ENCODE data around the gene ISLR2.
"Not testable (repeated sequence)": the region's sequence is repeated elsewhere in the genome, so short reads cannot be mapped to it uniquely, and the experiment has no call there.

ISLR2 gene

GRCh38 chr15:74155766-74156417 is 25.5 kb downstream of the ISLR2 start:
- DNase-seq = no peak

DNA sequence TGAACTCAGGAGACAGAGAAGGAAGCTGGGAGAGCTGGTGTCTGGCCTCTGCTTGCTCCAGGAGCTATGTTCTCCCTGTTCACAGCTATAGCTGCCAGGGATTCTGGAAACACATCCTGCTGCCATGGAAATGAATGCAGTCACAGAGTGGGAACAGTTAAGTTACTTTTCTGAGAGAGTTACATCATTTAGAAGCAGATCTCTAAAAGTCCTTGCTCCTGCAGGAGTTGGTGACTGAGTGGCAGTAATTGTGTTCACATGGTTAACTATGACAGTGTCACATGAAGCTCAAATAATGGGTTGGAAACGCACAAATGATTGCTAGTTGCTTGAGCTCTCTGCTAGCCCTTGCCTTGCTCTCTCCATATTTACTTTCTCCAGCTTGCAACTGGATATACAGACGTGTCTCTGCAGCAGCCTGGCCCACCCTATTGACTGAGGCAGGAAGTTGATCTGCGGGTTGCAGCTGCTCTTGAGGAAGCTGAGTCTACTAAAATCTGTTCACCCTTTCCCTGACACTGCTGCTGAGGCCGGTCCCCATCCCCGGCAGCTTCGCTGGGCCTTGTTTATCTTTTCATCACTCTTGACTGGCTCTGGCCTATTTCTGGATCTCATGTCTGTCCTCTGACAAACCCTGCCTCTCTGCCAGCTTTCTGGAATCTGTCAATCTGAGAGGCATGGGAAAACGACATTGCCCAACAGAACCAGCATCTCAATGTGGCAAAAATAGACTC is 26.5 kb downstream of the ISLR2 start:
- DNase-seq = peak in 4 of 56 donors; percentile 26 to 57 (median 38)

GRCh38 chr15:74157868-74158827 is 27.8 kb downstream of the ISLR2 start:
- DNase-seq = no peak

GRCh38 chr15:74158855-74159650 is 28.7 kb downstream of the ISLR2 start:
- DNase-seq = no peak

DNA sequence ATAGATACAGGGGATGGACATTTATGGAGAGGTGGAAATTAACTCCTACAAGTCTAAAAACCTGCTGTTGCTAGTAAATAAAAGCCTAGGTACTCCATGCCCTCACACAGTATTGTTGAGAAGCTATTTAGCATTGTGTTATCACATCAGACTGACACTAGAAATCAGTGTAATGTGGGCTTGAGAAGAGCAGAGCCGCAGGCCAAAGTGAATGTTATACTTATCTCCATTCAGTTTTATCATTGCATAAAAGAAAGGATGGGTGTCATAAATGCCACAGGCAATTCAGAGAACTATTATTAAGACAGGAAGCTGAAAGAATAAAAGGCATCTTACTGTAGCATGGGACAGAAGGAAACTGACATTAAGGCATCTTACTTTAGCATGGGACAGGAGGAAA is 29.4 kb downstream of the ISLR2 start:
- no peak for DNase-seq

- not testable (repeated sequence) for DNase-seq
Measured at GRCh38 chr15:74160390-74160789, 30.0 kb downstream of the ISLR2 start.

DNA sequence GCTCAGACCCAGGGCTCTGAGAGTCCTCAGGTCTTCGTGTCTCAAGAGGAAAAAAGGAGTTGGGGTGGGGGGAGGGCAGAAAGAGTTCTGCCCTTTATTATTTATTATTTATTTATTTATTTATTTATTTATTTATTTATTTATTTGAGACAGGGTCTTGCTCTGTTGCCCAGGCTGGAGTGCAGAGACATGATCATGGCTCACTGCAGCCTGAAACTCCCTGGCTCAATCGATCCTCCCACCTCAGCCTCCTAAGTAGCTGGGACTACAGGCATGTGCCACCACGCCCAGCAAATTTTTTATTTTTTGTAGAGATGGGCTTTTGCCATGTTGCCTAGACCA is 31.8 kb downstream of the ISLR2 start:
- DNase-seq = not testable (repeated sequence)

DNA sequence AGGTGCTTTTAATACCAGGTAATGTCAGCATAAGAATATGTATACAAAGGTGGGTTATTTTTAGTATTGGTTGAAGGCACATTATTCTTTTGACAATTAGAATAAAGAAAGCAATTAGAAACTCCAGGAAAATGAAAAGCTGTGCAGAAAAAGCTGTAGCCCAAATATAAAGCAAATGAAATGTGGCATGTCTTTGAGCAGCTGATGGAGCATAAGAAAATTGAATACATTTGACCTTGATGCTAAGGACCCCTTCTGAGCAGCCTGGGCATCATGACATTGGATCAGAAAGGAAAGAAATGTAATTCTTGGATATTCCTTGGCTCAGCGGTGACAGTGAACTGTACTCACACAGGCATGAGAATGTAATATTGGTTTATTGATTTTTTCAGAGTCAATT is 35.1 kb downstream of the ISLR2 start:
- no peak for DNase-seq

GRCh38 chr15:74167891-74168331 is 37.5 kb downstream of the ISLR2 start:
- DNase-seq = no peak

GRCh38 chr15:74168711-74169126 is 38.3 kb downstream of the ISLR2 start:
- no peak for DNase-seq

DNA sequence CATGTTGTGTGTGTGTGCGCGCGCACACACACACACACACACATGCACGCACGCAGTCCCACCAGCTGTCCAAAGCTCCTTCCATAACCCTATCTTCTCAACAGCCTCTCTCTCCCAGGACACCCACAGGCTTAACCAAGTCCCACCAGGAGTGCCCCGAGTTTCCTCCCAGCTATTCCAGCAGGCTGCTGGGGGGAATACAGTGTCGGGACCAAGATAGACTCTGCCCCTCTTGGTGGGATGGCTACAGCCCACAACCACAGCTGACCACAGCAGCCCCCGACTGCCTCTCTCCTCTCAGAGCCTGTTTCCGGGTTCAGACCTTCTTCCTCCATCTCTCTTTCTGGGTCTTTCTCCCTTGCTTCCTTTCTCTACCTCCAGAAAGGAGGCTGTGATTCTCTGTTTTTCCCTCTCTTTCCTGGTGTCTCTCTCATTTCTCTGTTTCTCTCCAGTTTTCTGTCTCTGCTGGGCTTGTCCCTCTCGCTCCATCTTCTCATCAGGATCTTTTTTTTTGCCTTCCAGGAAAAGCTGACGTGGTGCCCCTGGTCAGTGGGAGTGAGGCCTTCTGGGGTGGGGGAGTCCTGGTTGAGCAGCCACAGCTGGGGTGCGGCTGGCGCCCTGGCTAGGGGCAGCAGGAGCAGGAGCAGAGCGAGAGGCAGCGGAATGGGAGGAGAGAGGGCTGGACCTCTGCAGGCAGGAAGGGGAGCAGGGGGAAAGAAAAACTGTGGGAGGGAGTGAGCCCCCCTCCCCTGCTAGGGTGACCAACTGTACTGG is 39.9 kb downstream of the ISLR2 start:
- no peak for DNase-seq

DNA sequence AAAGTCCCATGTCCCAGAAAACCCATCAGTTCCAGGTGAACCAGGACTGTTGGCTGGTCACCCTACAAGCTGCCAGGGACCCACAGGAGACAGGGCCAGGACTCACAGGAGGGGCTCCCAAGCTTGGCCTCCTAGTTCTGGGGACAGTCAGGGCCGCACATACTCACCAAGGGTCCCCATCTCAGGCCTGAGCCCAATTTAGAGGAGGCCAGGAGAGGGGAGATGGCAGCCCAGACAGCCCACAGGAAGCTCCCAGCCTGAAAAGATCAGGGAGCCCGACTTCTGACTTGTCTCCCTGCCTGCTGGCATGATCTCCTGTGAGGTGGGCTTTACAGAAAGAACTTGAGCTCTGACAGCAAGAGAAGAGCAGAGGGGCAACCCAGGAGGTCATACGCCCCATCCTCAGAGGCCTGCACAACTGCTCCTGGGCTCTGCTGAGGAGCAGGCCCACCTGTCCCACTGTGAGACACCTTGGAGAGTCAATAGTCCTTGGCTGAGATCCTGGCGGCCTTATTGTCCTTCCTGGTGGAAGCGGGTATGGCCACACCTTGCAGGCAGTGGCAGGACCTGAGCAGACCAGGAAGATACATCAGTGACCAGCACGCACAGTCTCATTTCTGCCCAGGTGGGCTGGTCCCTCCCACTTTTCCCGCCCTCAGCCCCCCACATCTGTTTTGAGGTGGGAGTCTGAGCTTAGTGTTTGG is 40.6 kb downstream of the ISLR2 start:
- DNase-seq = no peak

DNA sequence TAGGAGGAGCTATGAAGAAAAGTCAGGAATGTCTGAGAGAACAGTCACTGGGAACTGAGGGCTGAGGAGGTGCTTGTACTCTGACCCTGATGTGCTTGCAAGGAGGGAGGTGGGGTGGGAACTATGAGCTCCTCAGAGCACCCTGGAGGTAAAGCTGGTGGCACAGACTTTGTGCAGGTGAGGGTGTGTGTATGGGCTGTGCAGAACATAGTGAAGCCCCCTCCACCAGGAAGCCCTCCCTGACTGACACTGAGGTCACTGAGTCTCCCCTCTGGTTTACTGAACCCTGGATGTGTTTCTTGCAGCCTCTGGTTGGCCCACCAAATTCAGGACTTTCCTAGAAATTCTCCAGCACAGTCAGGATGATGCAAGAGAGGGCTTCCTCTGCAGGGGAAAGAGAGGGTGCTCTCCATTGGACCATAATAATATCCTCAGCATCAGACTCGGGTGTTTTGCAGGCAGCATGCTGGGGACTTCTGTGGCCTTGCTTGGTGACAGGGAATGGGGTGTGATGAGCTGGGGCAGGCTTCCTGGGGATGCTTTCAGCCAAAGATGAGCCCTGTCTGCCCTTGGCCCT is 41.7 kb downstream of the ISLR2 start:
- DNase-seq = no peak

DNA sequence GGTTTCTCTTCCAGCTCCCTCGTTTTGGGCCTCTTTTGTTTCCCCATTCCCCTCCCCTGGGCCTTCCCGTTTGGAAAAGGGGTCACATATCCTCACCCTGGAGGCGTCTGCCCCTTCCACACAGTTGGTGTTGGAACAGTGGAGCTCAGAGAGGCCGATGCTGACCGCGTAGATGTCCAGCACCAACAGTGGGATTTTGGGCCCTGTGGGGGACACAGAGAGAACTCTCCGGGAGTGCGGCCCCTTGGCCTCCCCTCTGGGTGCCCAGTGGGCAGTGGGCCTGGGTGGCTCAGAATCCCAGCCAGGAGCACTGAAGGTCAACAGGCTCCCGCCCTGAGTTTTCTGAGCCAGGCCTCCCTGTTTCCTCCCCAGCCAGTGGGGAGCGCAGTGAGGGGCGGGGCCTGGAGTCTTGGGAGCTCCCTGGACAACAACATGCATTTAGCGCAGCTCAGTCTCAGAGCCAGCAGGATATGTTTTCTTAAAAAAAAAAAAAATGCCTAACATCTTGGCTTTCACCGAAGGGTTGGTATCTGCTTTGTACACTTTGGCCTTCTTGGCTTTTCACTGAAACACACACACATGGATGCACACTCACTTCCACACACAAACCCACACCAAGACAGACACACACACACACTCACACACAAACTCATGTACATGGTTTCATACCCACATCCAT is 42.5 kb downstream of the ISLR2 start:
- DNase-seq = no peak

GRCh38 chr15:74173380-74174218 is 43.2 kb downstream of the ISLR2 start, which contains the start of gene ISLR:
ISLR (plus strand) TSS chr15:74173710; CDS start chr15:74174859, 1,149 bp downstream.
- no peak for DNase-seq

DNA sequence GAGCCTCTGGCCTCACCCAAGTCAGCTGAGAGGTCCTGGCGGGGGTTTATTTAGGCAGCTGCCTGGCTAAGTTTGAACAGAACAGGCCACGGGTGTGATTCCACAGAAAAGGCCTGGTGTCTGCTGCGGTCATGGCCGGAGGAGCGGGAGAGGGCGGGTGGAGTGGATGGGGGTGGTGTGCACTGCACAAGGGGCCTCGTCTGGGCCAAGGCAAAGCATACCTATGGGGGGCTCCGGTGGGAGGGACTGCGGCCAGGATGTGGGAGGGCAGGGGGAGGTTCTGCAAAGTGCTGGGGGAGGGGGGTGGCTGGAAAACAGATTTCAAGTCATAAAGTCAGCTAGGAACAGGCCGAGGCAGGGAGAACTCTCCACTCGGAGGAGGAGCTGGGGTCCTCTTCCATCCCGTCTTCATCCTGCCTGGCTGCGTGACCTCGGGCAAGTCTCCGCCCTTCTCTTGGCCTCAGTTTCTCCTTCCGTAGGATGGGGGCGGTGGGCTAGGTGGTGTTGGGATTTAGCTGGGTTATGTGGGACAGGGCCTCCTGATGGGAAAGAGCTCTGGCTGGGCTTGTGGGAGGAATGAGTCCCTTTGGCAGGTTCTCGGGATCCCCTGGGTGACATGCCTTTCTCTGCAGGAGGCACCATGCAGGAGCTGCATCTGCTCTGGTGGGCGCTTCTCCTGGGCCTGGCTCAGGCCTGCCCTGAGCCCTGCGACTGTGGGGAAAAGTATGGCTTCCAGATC is 44.0 kb downstream of the ISLR2 start:
- DNase-seq = no peak

DNA sequence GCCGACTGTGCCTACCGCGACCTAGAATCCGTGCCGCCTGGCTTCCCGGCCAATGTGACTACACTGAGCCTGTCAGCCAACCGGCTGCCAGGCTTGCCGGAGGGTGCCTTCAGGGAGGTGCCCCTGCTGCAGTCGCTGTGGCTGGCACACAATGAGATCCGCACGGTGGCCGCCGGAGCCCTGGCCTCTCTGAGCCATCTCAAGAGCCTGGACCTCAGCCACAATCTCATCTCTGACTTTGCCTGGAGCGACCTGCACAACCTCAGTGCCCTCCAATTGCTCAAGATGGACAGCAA is 44.5 kb downstream of the ISLR2 start:
- no peak for DNase-seq

Measured in amygdala (tissue), 56 donors.